Gastrocnemius medialis (tissue), 4 donors: ENCODE results near the gene SRP72. TPM values are rescaled to one million over a fixed set of nuclear protein-coding genes. Genes with fewer than 3 reads are reported as not detected.
"Not testable (repeated sequence)": the region's sequence is repeated elsewhere in the genome, so short reads cannot be mapped to it uniquely, and the experiment has no call there.

ENCODE experiments used
- ATAC-seq, 2 donors: fragments of 150-250 bp; one replicate each; pipeline ENCODE4 v1.9.1; 2016
- DNase-seq, 2 donors: peaks; one replicate each; pipeline ENCODE4 v3.0.0-alpha.2; 2019
- H3K27ac ChIP-seq, 4 donors: fragments of 200-600 bp; sonication (generic); 1 replicate in 1 of 4; 2 replicates in 3 of 4; pipeline ENCODE4 v1.5.1; 2016 to 2018; ENCODE audit warnings: mild to moderate bottlenecking in 2 of 4, moderate library complexity in 1 of 4
- H3K27me3 ChIP-seq, 3 donors: fragments of 200-600 bp; sonication (generic) in 2 of 3; 1 replicate in 1 of 3; 2 replicates in 2 of 3; pipeline versions ENCODE4 v1.5.1 to v1.6.0; 2016 to 2019; ENCODE audit warnings: mild to moderate bottlenecking in 1 of 3, moderate library complexity in 1 of 3
- H3K36me3 ChIP-seq, 2 donors: fragments of 200-600 bp; sonication (generic) in 1 of 2; one replicate each; pipeline ENCODE4 v1.5.1; 2017 to 2018
- H3K4me1 ChIP-seq, 2 donors: fragments of 200-600 bp; sonication (generic) in 1 of 2; one replicate each; pipeline ENCODE4 v1.5.1; 2016 to 2017; ENCODE audit warnings: mild to moderate bottlenecking in 2 of 2
- H3K4me3 ChIP-seq, 4 donors: fragments of 200-600 bp; sonication (generic) in 3 of 4; 1 replicate in 1 of 4; 2 replicates in 3 of 4; pipeline ENCODE4 v1.5.1; 2016 to 2019; ENCODE audit warnings: mild to moderate bottlenecking in 2 of 4
- H3K9me3 ChIP-seq, 3 donors: fragments of 200-600 bp; sonication (generic) in 2 of 3; 1 replicate in 1 of 3; 2 replicates in 2 of 3; pipeline ENCODE4 v1.5.1; 2016 to 2019
- POLR2A ChIP-seq, 2 donors: fragments of 450-650 bp; IDR thresholded peaks; one replicate each; pipeline ENCODE4 v1.6.1; 2017; ENCODE audit warnings: antibody characterized with exemption in 2 of 2, mild to moderate bottlenecking in 2 of 2, moderate library complexity in 2 of 2
- in situ Hi-C, 4 donors: fragments of 200-750 bp; cut with MboI; loops; one replicate each; pipeline versions ENCODE4 v1.15.0 to v1.8.0; 2017; ENCODE audit warnings: low sequenced_read_pairs in 4 of 4
- intact Hi-C: fragments of 100-400 bp; cut with DNase I; formaldehyde crosslinking; loops from one replicate; pipeline ENCODE4 v1.15.1; 2023; ENCODE audit warnings: low total_unique reads
- total RNA-seq, 4 donors: library from RNA; depleted of rRNA; stranded (reverse); fragments of >200 nt; gene quantifications; one replicate each; pipeline versions ENCODE4 v1.1.0 to v1.2.3, GENCODE V29; 2016
- TF ChIP-seq, protein P1 (sequence below), 5 experiments: fragments of 450-650 bp in 3 of 5; fragments of 200-600 bp in 2 of 5; sonication (generic) in 2 of 5; IDR thresholded peaks in 4 of 5; conservative IDR thresholded peaks in 1 of 5; 1 replicate in 4 of 5; 2 replicates in 1 of 5; pipeline ENCODE4 v1.5.1; 2016 to 2019; ENCODE audit warnings: antibody characterized with exemption in 5 of 5, mild to moderate bottlenecking in 3 of 5, moderate library complexity in 3 of 5

SRP72 gene
- total RNA-seq, 4 donors from 2014 or later = 35.8 to 70.4 (median 53.1) TPM

DNA sequence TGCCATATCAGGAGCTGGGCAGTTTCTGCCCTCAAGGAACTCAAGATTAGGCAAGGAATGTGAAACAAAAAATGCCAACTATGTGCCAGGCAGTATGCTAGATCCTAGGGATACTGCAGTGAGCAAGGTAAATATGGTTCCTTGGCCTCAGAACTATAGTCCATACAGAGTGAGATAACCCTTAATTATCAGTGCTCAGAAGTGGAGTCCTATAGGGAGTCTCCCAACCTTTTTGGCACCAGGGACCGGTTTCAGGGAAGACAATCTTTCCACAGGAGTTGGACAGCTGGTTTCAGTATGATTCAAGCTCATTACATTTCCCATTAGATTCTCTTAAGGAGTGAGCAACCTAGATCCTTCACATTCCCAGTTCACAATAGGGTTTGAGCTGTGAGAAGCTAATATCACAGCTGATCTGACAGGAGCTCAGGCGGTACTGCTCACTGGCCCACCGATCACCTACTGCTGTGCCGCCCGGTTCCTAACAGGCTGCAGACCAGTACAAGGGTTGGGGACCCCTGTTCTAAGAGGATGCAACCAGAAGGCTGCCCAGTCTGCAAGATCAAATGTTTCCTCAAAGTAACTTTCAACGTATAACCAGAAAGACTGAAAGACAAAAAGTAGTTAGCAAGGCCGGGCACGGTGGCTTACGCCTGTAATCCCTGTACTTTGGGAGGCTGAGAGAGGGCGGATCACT lies 1.7 kb upstream of the SRP72 start:
- Histone ChIP-seq H3K27ac (no peak overlapping the region), H3K27me3 (no peaks in the 10 kb centered on the region), H3K4me1 (peaks cover 38 to 41% of the 10 kb centered on the region in 2 donors), H3K36me3 (peaks cover 0 to 24% of the 10 kb centered on the region in 2 donors), H3K9me3 (no peaks in the 10 kb centered on the region), H3K4me3 (peak overlapping the region; percentile 91 to 100 (median 100))
- ATAC-seq = no peak
- in situ Hi-C loops (loop anchor here in 1 of 4 donors (25.0 kb wide), 1 partner anchor 522 kb away; the partner anchor contains the start of genes NOA1 and POLR2B), intact Hi-C loops (loop anchor here (2.0 to 10.0 kb wide), 2 partner anchors 21 to 79 kb away; no protein-coding TSS in a partner anchor)
- DNase-seq = no peak
- TF ChIP-seq POLR2A (IDR thresholded peaks at IDR 0.05) = no peak

DNA sequence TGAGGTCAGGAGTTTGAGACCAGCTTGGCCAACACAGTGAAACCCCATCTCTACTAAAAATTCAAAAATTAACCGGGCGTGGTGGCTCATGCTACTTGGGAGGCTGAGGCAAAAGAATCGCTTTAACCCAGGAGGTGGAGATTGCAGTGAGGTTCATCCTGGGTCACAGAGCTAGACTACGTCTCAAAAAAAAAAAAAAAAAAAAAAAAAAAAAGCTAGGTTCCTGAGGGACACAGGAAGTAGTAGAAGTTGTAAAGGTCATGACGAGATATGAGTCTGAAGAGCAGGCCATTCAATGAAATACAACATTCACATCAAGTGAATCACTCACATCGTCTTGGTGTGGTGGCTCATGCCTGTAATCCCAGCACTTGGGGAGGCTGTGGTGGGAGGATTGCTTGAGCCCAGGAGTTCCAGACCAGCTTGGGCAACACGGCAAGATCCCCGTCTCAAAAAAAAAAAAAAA lies 1.1 kb upstream of the SRP72 start:
- not testable (repeated sequence) for H3K9me3 ChIP-seq, DNase-seq, H3K27me3 ChIP-seq
- intact Hi-C loops (loop anchor here (10.0 kb wide), 1 partner anchor 78 kb away; no protein-coding TSS in a partner anchor), in situ Hi-C loops (loop anchor here in 1 of 4 donors (25.0 kb wide), 1 partner anchor 521 kb away; the partner anchor contains the start of genes NOA1 and POLR2B)
- ATAC-seq = peak; percentile 32 to 53
- H3K4me1 ChIP-seq = peaks cover 38 to 41% of the 10 kb centered on the region in 2 donors
- H3K4me3 ChIP-seq = peak overlapping the region; percentile 91 to 100 (median 100)
- peaks cover 0 to 24% of the 10 kb centered on the region in 2 donors for H3K36me3 ChIP-seq
- peak overlapping the region; percentile 93 to 97 (median 95) for H3K27ac ChIP-seq

DNA sequence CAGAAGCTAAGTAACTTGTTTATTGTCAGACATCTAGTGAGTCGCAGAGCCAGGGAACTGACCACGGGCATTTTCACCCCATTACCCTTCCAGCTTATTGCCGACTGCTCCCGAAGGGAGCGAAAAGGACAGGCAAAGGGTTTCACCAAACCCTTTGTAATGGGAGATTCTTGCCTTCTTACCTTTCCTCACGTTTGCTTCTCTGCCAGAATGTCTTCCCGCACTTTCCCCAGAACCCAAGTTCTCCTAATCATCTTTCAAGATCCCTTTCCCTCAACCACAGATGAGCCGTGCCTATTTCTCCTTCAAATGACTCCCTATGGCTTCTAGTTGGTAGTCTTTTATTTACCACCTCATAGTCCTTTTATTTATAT lies 520 bp upstream of the SRP72 start:
- Histone ChIP-seq H3K36me3 (peaks cover 0 to 25% of the 10 kb centered on the region in 2 donors), H3K4me1 (peaks cover 38 to 41% of the 10 kb centered on the region in 2 donors), H3K27ac (peak overlapping the region; percentile 93 to 97 (median 95)), H3K9me3 (no peaks in the 10 kb centered on the region), H3K4me3 (peak overlapping the region; percentile 91 to 100 (median 100)), H3K27me3 (no peaks in the 10 kb centered on the region)
- DNase-seq (no peak), ATAC-seq (no peak)
- intact Hi-C loops (loop anchor here (1.0 to 10.0 kb wide), 3 partner anchors 32 to 80 kb away; partner anchors contain the start of genes AASDH and PPAT), in situ Hi-C loops (loop anchor here in 1 of 4 donors (25.0 kb wide), 1 partner anchor 520 kb away; the partner anchor contains the start of genes NOA1 and POLR2B)
- TF ChIP-seq POLR2A (IDR thresholded peaks at IDR 0.05) = no peak
- TF ChIP-seq, protein P1, sequence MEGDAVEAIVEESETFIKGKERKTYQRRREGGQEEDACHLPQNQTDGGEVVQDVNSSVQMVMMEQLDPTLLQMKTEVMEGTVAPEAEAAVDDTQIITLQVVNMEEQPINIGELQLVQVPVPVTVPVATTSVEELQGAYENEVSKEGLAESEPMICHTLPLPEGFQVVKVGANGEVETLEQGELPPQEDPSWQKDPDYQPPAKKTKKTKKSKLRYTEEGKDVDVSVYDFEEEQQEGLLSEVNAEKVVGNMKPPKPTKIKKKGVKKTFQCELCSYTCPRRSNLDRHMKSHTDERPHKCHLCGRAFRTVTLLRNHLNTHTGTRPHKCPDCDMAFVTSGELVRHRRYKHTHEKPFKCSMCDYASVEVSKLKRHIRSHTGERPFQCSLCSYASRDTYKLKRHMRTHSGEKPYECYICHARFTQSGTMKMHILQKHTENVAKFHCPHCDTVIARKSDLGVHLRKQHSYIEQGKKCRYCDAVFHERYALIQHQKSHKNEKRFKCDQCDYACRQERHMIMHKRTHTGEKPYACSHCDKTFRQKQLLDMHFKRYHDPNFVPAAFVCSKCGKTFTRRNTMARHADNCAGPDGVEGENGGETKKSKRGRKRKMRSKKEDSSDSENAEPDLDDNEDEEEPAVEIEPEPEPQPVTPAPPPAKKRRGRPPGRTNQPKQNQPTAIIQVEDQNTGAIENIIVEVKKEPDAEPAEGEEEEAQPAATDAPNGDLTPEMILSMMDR (IDR thresholded peaks at IDR 0.05 in 4 of 5, conservative IDR thresholded peaks at IDR 0.05 in 1 of 5) = no peak

DNA sequence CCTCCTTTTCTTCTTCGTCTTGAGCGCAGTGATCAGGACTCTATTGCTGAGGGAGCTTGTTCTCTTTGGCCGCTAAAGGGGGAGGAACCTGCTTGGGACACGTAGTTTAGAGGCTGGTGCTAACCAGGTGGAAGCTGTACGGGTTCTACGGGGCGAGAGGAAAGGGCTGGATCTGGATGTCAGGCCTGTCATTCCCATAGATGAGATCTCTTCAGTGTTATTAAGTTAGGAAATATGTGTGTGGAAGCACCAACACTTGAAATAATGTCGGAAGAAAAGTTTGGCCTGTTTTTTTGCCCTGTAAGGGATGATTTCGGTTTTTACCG lies 643 bp downstream of the SRP72 start:
- Histone ChIP-seq H3K4me3 (peak overlapping the region; percentile 91 to 100 (median 100)), H3K27me3 (no peaks in the 10 kb centered on the region), H3K36me3 (peaks cover 0 to 27% of the 10 kb centered on the region in 2 donors), H3K27ac (peak overlapping the region; percentile 93 to 97 (median 95)), H3K9me3 (no peaks in the 10 kb centered on the region), H3K4me1 (peaks cover 38 to 41% of the 10 kb centered on the region in 2 donors)
- DNase-seq = no peak
- intact Hi-C loops (loop anchor here (10.0 kb wide), 1 partner anchor 77 kb away; no protein-coding TSS in a partner anchor), in situ Hi-C loops (loop anchor here in 1 of 4 donors (25.0 kb wide), 1 partner anchor 519 kb away; the partner anchor contains the start of genes NOA1 and POLR2B)
- peak; percentile 24 to 28 for ATAC-seq
- TF ChIP-seq, protein P1 (IDR thresholded peaks at IDR 0.05 in 4 of 5, conservative IDR thresholded peaks at IDR 0.05 in 1 of 5) = no peak
- TF ChIP-seq POLR2A (IDR thresholded peaks at IDR 0.05) = no peak

DNA sequence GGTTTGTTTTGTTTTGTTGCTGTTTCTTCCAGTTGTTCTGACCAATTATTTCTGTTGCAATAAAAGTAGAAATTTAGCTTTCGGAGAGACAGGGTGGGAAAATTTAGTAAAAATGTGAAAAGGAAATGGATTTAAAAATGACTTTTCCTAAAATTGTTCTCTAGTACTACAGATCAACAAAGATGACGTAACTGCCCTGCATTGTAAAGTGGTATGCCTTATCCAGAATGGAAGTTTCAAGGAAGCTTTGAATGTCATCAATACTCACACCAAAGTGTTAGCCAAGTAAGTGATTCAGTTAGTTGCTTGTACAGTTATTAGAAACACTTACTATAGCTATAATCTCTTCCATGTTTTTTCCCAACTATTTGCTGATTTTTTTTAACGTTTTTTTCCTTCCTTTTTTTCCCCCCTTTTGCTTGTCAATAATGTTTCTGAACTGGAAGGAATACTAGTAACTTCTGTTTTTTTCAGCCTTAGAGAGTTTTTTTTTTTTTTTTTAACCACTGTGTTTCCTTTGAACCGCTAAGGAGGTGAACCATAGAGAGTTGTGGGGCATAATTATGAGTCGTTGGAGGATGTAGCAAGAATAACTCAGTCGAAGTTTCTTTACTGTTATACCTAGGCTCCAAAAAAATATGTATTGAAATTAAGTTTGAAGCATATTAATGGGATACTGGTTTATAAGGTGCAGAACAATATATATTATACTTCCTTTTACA lies 2.2 kb downstream of the SRP72 start:
- ATAC-seq = no peak
- Histone ChIP-seq H3K27ac (no peak overlapping the region), H3K36me3 (peaks cover 0 to 38% of the 10 kb centered on the region in 2 donors), H3K4me3 (no peak overlapping the region), H3K27me3 (no peaks in the 10 kb centered on the region), H3K9me3 (no peaks in the 10 kb centered on the region), H3K4me1 (peaks cover 31 to 34% of the 10 kb centered on the region in 2 donors)
- TF ChIP-seq, protein P1 (IDR thresholded peaks at IDR 0.05 in 4 of 5, conservative IDR thresholded peaks at IDR 0.05 in 1 of 5) = no peak
- no peak for TF ChIP-seq POLR2A (IDR thresholded peaks at IDR 0.05)
- no peak for DNase-seq
- in situ Hi-C loops = loop anchor here in 1 of 4 donors (25.0 kb wide), 1 partner anchor 518 kb away; the partner anchor contains the start of genes NOA1 and POLR2B
- intact Hi-C loops = loop anchor here (10.0 kb wide), 1 partner anchor 75 kb away; no protein-coding TSS in a partner anchor
